SH-SY5Y (cell line): ENCODE measurements around the gene NUDT6.

Experiments used
- GATA2 ChIP-seq: IDR thresholded peaks from 2 replicates; pipeline ENCODE4 v1.6.1; 2011; ENCODE audit warnings: mild to moderate bottlenecking, low read depth, low read length
- GATA3 ChIP-seq: IDR thresholded peaks from 2 replicates; pipeline ENCODE4 v1.6.1; 2011; ENCODE audit warnings: low read depth, mild to moderate bottlenecking, low read length, moderate library complexity

DNA sequence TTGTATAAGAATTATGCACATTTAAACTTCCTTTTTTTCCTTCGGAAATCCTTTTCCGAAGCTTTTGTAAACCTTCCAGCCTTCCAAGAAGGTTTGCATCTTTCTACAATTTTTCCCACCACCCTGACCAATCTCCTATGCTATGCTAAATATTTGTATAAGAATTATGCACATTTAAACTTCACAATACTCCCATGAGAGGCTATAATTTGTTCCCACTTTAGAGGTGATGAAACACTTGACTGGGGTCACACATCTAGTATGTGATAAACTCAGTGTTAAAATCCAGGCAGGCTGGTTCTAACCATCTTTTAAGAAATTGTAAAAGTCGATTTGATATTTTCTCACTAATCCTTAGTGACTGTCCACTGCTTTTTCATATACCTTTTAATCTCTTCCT lies 22.1 kb downstream of the NUDT6 start:
- TF ChIP-seq GATA3, result no peak
- TF ChIP-seq GATA2, result no peak
